GM12878 (cell line): ENCODE results near the gene ALOX12. TPM values are rescaled to one million over a fixed set of nuclear protein-coding genes. Genes with fewer than 3 reads are reported as not detected.
A peak's percentile ranks its signal among the peaks of the same experiment; 100 is the strongest.

ENCODE experiments used
- BHLHE40 ChIP-seq, 2 experiments: fragments of 450-650 bp in 1 of 2; IDR thresholded peaks; 2 replicates each; pipeline ENCODE4 v1.6.1; 2011 to 2017; ENCODE audit warnings: low read depth in 2 of 2, borderline replicate concordance in 1 of 2, improper control_type of control experiment in 1 of 2, low read length in 1 of 2, mild to moderate bottlenecking in 1 of 2
- CBX3 ChIP-seq: fragments of 200-600 bp; sonication (generic); IDR thresholded peaks from 2 replicates; pipeline ENCODE4 v1.6.1; 2016; ENCODE audit warnings: low read depth, borderline replicate concordance
- ETV6 ChIP-seq, 2 experiments: fragments of 450-650 bp in 1 of 2; IDR thresholded peaks in 1 of 2; conservative IDR thresholded peaks in 1 of 2; 2 replicates each; pipeline ENCODE4 v1.6.1; 2014; ENCODE audit warnings: antibody characterized with exemption in 1 of 2, borderline replicate concordance in 1 of 2, low read depth in 1 of 2, mild to moderate bottlenecking in 1 of 2, moderate library complexity in 1 of 2
- HDAC6 ChIP-seq: fragments of 200-600 bp; sonication (generic); IDR thresholded peaks from one replicate; pipeline ENCODE4 v1.8.0; 2017; ENCODE audit warnings: antibody characterized with exemption; ENCODE audit not compliant: unreplicated experiment
- IKZF1 ChIP-seq: fragments of 450-650 bp; conservative IDR thresholded peaks from 2 replicates; pipeline ENCODE4 v1.6.1; 2017; ENCODE audit warnings: antibody characterized with exemption, mild to moderate bottlenecking
- KLF5 ChIP-seq: fragments of 450-650 bp; IDR thresholded peaks from 2 replicates; pipeline ENCODE4 v1.6.1; 2014; ENCODE audit warnings: mild to moderate bottlenecking; ENCODE audit not compliant: partially characterized antibody
- MXI1 ChIP-seq: fragments of 150-350 bp; IDR thresholded peaks from 2 replicates; pipeline ENCODE4 v1.6.1; 2011; ENCODE audit warnings: low read depth, mild to moderate bottlenecking, inconsistent platforms, low read length, improper control_type of control experiment
- NBN ChIP-seq: fragments of 450-650 bp; IDR thresholded peaks from 2 replicates; pipeline ENCODE4 v1.6.1; 2016
- NR2C1 ChIP-seq: fragments of 450-650 bp; IDR thresholded peaks from 2 replicates; pipeline ENCODE4 v1.6.1; 2017; ENCODE audit warnings: antibody characterized with exemption, mild to moderate bottlenecking, moderate library complexity
- RAD51 ChIP-seq: fragments of 450-650 bp; IDR thresholded peaks from 2 replicates; pipeline ENCODE4 v1.6.1; 2016; ENCODE audit warnings: moderate library complexity, mild to moderate bottlenecking, inconsistent platforms
- SMC3 ChIP-seq: IDR thresholded peaks from 2 replicates; pipeline ENCODE4 v1.6.1; 2011; ENCODE audit warnings: low read length, improper control_type of control experiment, borderline replicate concordance
- SUPT20H ChIP-seq: IDR thresholded peaks from 2 replicates; pipeline ENCODE4 v1.6.1; 2011; ENCODE audit warnings: low read depth, mild to moderate bottlenecking, low read length, moderate library complexity, borderline replicate concordance; ENCODE audit not compliant: control insufficient read depth
- TAF1 ChIP-seq: IDR thresholded peaks from 2 replicates; pipeline ENCODE4 v1.6.1; 2011; ENCODE audit warnings: mild to moderate bottlenecking, low read depth, low read length, borderline replicate concordance
- TBL1XR1 ChIP-seq: IDR thresholded peaks from 2 replicates; pipeline ENCODE4 v1.6.1; 2012; ENCODE audit warnings: low read depth, low read length, improper control_type of control experiment
- ZZZ3 ChIP-seq: IDR thresholded peaks from 2 replicates; pipeline ENCODE4 v1.6.1; 2011; ENCODE audit warnings: low read depth; ENCODE audit not compliant: control insufficient read depth, insufficient read length
- polyA plus RNA-seq, 11 experiments: library from polyadenylated mRNA; depleted of rRNA in 4 of 11; unstranded in 6 of 11; stranded (reverse) in 5 of 11; fragments of >200 nt; fragmentation: Nextera tagmentation in 4 of 11; fragmentation: Illumina TruSeq in 1 of 11; extraction: Ambion mirVana in 4 of 11; extraction: Trizol in 1 of 11; gene quantifications; 1 replicate in 1 of 11; 2 replicates in 10 of 11; pipeline versions ENCODE4 v1.2.1 to v1.2.3, GENCODE V29; 2011 to 2016; ENCODE audit warnings: inconsistent platforms in 2 of 11, missing spikeins in 2 of 11, low read depth in 1 of 11
- total RNA-seq, 4 experiments: library from RNA; depleted of rRNA in 3 of 4; stranded (reverse); fragments of >200 nt in 3 of 4; fragmentation: Illumina TruSeq in 1 of 4; extraction: Trizol in 1 of 4; gene quantifications; 2 replicates each; pipeline versions ENCODE4 v1.2.1 to v1.2.3, GENCODE V29; 2013 to 2021
- TF ChIP-seq, protein P1 (sequence below): fragments of 450-650 bp; IDR thresholded peaks from 2 replicates; pipeline ENCODE4 v1.6.1; 2017; ENCODE audit warnings: mild to moderate bottlenecking
- TF ChIP-seq, protein P2 (sequence below): IDR thresholded peaks from 2 replicates; pipeline ENCODE4 v1.6.1; 2011; ENCODE audit warnings: borderline replicate concordance, low read depth, mild to moderate bottlenecking, moderate library complexity, mixed read lengths, low read length; ENCODE audit not compliant: insufficient read depth; ENCODE audit errors: extremely low read length
- TF ChIP-seq, protein P3 (sequence below): fragments of 450-650 bp; formaldehyde crosslinking; IDR thresholded peaks from 2 replicates; pipeline ENCODE4 v1.5.0; 2022; ENCODE audit warnings: mild to moderate bottlenecking, missing genetic modification characterization
- TF ChIP-seq, protein P4 (sequence below): fragments of 150-350 bp; IDR thresholded peaks from 2 replicates; pipeline ENCODE4 v1.6.1; 2016; ENCODE audit warnings: low read depth, low read length

ALOX12 gene
- total and polyA plus RNA-seq, 10 of the 15 experiments (the other 5 are each of a cell fraction or from before 2014, with no cell fraction given), result 0.23 to 0.82 (median 0.58) TPM; not detected in 6

DNA sequence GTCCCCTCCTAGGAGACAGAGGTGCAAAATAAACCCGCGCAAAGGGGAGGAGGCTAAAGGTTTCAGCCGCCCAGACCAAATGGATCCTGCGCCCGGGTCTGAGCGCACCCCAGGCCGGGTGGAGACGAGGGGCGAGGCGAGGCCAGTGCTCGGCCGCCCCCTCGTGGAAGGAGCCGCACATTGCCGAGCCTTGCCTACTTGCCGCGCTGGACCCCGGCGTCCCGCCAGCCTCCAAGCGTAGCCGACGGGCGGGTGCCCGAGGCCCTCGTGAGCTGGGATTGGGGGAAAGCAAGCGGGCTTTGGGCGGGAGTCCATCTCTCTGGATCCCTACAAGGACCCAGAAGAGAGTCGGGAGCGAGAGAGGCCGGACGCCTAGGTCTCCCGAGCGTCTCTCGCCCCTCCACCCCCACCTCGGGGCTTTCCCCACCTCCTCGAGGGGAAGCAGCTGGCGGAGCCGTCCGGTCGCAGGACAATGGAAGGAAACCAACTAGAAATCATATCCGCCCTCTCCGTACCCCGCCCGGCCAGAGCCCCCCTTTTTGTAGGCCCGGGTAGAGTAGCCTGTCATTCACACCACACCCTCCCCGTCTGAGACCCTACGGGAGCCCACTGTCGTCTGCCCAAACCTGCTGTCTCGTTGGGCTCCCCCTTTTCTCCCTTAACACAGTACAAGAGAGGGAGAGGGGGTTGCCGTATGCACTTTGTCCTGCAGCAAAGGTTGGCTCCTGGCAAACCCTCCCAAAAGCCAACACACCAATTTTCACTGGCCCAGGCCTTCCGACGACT lies 26.3 kb downstream of the ALOX12 start (continued):
- TF ChIP-seq CBX3 (no peak), KLF5 (no peak), TBL1XR1 (no peak), ZZZ3 (no peak), MXI1 (peak; percentile 77; the same call in 1 of the 2 replicates), BHLHE40 (IDR thresholded peaks at IDR 0.05; ENCODE audit: borderline replicate concordance in 1 of 2, low read depth in 2 of 2, low read length in 1 of 2) (peak; percentile 8 to 53; a peak in 1 of 4 replicates), ETV6 (conservative IDR thresholded peaks at IDR 0.05 in 1 of 2, IDR thresholded peaks at IDR 0.05 in 1 of 2; ENCODE audit: borderline replicate concordance in 1 of 2, low read depth in 1 of 2) (peak in 1 of 2 experiments; percentile 63; a peak in 2 of 4 replicates), SUPT20H (no peak), TAF1 (0 out of 2 replicates have a peak, but pooled peaks have one; percentile 36), HDAC6 (no peak), IKZF1 (peak; percentile 97), RAD51 (no peak), SMC3 (peak; percentile 67), NBN (peak; percentile 81; the same call in 1 of the 2 replicates), NR2C1 (no peak)
- TF ChIP-seq, protein P1, sequence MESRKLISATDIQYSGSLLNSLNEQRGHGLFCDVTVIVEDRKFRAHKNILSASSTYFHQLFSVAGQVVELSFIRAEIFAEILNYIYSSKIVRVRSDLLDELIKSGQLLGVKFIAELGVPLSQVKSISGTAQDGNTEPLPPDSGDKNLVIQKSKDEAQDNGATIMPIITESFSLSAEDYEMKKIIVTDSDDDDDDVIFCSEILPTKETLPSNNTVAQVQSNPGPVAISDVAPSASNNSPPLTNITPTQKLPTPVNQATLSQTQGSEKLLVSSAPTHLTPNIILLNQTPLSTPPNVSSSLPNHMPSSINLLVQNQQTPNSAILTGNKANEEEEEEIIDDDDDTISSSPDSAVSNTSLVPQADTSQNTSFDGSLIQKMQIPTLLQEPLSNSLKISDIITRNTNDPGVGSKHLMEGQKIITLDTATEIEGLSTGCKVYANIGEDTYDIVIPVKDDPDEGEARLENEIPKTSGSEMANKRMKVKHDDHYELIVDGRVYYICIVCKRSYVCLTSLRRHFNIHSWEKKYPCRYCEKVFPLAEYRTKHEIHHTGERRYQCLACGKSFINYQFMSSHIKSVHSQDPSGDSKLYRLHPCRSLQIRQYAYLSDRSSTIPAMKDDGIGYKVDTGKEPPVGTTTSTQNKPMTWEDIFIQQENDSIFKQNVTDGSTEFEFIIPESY, result no peak
- TF ChIP-seq, protein P2, sequence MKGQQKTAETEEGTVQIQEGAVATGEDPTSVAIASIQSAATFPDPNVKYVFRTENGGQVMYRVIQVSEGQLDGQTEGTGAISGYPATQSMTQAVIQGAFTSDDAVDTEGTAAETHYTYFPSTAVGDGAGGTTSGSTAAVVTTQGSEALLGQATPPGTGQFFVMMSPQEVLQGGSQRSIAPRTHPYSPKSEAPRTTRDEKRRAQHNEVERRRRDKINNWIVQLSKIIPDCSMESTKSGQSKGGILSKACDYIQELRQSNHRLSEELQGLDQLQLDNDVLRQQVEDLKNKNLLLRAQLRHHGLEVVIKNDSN, result no peak
- TF ChIP-seq, protein P3, sequence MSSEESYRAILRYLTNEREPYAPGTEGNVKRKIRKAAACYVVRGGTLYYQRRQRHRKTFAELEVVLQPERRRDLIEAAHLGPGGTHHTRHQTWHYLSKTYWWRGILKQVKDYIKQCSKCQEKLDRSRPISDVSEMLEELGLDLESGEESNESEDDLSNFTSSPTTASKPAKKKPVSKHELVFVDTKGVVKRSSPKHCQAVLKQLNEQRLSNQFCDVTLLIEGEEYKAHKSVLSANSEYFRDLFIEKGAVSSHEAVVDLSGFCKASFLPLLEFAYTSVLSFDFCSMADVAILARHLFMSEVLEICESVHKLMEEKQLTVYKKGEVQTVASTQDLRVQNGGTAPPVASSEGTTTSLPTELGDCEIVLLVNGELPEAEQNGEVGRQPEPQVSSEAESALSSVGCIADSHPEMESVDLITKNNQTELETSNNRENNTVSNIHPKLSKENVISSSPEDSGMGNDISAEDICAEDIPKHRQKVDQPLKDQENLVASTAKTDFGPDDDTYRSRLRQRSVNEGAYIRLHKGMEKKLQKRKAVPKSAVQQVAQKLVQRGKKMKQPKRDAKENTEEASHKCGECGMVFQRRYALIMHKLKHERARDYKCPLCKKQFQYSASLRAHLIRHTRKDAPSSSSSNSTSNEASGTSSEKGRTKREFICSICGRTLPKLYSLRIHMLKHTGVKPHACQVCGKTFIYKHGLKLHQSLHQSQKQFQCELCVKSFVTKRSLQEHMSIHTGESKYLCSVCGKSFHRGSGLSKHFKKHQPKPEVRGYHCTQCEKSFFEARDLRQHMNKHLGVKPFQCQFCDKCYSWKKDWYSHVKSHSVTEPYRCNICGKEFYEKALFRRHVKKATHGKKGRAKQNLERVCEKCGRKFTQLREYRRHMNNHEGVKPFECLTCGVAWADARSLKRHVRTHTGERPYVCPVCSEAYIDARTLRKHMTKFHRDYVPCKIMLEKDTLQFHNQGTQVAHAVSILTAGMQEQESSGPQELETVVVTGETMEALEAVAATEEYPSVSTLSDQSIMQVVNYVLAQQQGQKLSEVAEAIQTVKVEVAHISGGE, result no peak
- TF ChIP-seq, protein P4, sequence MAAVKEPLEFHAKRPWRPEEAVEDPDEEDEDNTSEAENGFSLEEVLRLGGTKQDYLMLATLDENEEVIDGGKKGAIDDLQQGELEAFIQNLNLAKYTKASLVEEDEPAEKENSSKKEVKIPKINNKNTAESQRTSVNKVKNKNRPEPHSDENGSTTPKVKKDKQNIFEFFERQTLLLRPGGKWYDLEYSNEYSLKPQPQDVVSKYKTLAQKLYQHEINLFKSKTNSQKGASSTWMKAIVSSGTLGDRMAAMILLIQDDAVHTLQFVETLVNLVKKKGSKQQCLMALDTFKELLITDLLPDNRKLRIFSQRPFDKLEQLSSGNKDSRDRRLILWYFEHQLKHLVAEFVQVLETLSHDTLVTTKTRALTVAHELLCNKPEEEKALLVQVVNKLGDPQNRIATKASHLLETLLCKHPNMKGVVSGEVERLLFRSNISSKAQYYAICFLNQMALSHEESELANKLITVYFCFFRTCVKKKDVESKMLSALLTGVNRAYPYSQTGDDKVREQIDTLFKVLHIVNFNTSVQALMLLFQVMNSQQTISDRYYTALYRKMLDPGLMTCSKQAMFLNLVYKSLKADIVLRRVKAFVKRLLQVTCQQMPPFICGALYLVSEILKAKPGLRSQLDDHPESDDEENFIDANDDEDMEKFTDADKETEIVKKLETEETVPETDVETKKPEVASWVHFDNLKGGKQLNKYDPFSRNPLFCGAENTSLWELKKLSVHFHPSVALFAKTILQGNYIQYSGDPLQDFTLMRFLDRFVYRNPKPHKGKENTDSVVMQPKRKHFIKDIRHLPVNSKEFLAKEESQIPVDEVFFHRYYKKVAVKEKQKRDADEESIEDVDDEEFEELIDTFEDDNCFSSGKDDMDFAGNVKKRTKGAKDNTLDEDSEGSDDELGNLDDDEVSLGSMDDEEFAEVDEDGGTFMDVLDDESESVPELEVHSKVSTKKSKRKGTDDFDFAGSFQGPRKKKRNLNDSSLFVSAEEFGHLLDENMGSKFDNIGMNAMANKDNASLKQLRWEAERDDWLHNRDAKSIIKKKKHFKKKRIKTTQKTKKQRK, result no peak
